B cell (primary cell): ENCODE results near the gene ACOXL.

Experiments
- EZH2 ChIP-seq: IDR thresholded peaks from 2 replicates; pipeline ENCODE4 v1.6.1; 2012; ENCODE audit warnings: borderline replicate concordance, low read depth, mild to moderate bottlenecking, moderate library complexity, low read length; ENCODE audit not compliant: insufficient read depth, poor library complexity, severe bottlenecking
- TF ChIP-seq, protein P1 (sequence below): fragments of 200-600 bp; IDR thresholded peaks from one replicate; pipeline ENCODE4 v1.8.0; 2022; ENCODE audit warnings: antibody characterized with exemption, mild to moderate bottlenecking

- TF ChIP-seq, protein P1, sequence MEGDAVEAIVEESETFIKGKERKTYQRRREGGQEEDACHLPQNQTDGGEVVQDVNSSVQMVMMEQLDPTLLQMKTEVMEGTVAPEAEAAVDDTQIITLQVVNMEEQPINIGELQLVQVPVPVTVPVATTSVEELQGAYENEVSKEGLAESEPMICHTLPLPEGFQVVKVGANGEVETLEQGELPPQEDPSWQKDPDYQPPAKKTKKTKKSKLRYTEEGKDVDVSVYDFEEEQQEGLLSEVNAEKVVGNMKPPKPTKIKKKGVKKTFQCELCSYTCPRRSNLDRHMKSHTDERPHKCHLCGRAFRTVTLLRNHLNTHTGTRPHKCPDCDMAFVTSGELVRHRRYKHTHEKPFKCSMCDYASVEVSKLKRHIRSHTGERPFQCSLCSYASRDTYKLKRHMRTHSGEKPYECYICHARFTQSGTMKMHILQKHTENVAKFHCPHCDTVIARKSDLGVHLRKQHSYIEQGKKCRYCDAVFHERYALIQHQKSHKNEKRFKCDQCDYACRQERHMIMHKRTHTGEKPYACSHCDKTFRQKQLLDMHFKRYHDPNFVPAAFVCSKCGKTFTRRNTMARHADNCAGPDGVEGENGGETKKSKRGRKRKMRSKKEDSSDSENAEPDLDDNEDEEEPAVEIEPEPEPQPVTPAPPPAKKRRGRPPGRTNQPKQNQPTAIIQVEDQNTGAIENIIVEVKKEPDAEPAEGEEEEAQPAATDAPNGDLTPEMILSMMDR, result no peak
- no peak for TF ChIP-seq EZH2
Measured at GRCh38 chr2:111034606-111035005, 302.2 kb downstream of the ACOXL start.
